HG02840 (cell line): ENCODE data around the gene PIGT.
"Not testable (repeated sequence)": the region's sequence is repeated elsewhere in the genome, so short reads cannot be mapped to it uniquely, and the experiment has no call there.

Source experiments
- ATAC-seq: cut with Tn5 transposase; IDR thresholded peaks from one replicate; pipeline ENCODE4 v1.9.1; 2021; ENCODE audit warnings: mild to moderate bottlenecking, moderate library complexity, moderate number of reproducible peaks; ENCODE audit not compliant: unreplicated experiment, low FRiP score

PIGT gene

GRCh38 chr20:45459606-45460005, 43.7 kb downstream of the PIGT start:
- ATAC-seq: no peak

GRCh38 chr20:45461225-45461624, 45.3 kb downstream of the PIGT start:
- ATAC-seq: no peak

GRCh38 chr20:45462711-45463509, 47.0 kb downstream of the PIGT start:
- no peak for ATAC-seq

- no peak for ATAC-seq
Measured at GRCh38 chr20:45463709-45464108, 47.8 kb downstream of the PIGT start.

- ATAC-seq: no peak
Measured at GRCh38 chr20:45465491-45466266, 49.7 kb downstream of the PIGT start.

- no peak for ATAC-seq
Measured at GRCh38 chr20:45467172-45467571, 51.2 kb downstream of the PIGT start.

- no peak for ATAC-seq
Measured at GRCh38 chr20:45467861-45468260, 51.9 kb downstream of the PIGT start.

GRCh38 chr20:45469336-45470261, 53.7 kb downstream of the PIGT start, which contains the start of gene WFDC2:
TSS of gene WFDC2 (plus strand) at chr20:45469753. CDS start at chr20:45469782, 29 bp downstream.
- ATAC-seq: no peak

GRCh38 chr20:45470262-45470931, 54.5 kb downstream of the PIGT start:
- peak; percentile 57 for ATAC-seq

- no peak for ATAC-seq
Measured at GRCh38 chr20:45470937-45471336, 55.0 kb downstream of the PIGT start.

- not testable (repeated sequence) for ATAC-seq
Measured at GRCh38 chr20:45472286-45472685, 56.3 kb downstream of the PIGT start.
